HEK293 (cell line): ENCODE results near the gene CRTC3.

Source experiments
- CTCF ChIA-PET: fragments of 350-600 bp; formaldehyde crosslinking; extraction: SDS; loops from one replicate; lab custom pipeline; 2021; ENCODE audit warnings: antibody characterized with exemption; lab: Yijun Ruan, JAX
- POLR2A ChIA-PET: fragments of 300-600 bp; formaldehyde crosslinking; extraction: SDS; loops from one replicate; lab custom pipeline; 2020; ENCODE audit warnings: antibody characterized with exemption, inconsistent platforms; lab: Yijun Ruan, JAX
- H3K27ac ChIP-seq: fragments of 200-500 bp; sonication (Bioruptor generic); 2 replicates; pipeline ENCODE4 v1.5.1; 2014; ENCODE audit warnings: low read depth, low read length, control low read depth, inconsistent platforms; ENCODE audit errors: extremely low read depth
- H3K36me3 ChIP-seq, 2 experiments: fragments of 200-500 bp in 1 of 2; sonication (Bioruptor generic) in 1 of 2; 1 replicate in 1 of 2; 2 replicates in 1 of 2; pipeline ENCODE4 v1.5.1; 2014 to 2017; ENCODE audit warnings: inconsistent platforms in 2 of 2, low read length in 2 of 2; ENCODE audit not compliant: control insufficient read depth in 2 of 2, insufficient read depth in 1 of 2
- H3K4me1 ChIP-seq: fragments of 200-500 bp; sonication (Bioruptor generic); 2 replicates; pipeline ENCODE4 v1.5.1; 2014; ENCODE audit warnings: mild to moderate bottlenecking, low read length, inconsistent platforms; ENCODE audit not compliant: control insufficient read depth, insufficient read depth
- H3K4me3 ChIP-seq: 2 replicates; pipeline ENCODE4 v1.5.1; 2011; ENCODE audit warnings: low read depth, mild to moderate bottlenecking, control low read depth, low read length, moderate library complexity
- H3K9me3 ChIP-seq: fragments of 200-500 bp; sonication (Bioruptor generic); 2 replicates; pipeline ENCODE4 v1.5.1; 2014; ENCODE audit warnings: low read depth, low read length, inconsistent platforms; ENCODE audit not compliant: control insufficient read depth, insufficient read depth
- GLI2 ChIP-seq: fragments of 450-650 bp; formaldehyde crosslinking; IDR thresholded peaks from 2 replicates; pipeline ENCODE4; 2017; ENCODE audit warnings: missing biosample characterization, missing genetic modification characterization, low read depth, borderline replicate concordance
- HIC1 ChIP-seq: fragments of 450-650 bp; formaldehyde crosslinking; IDR thresholded peaks from 2 replicates; pipeline ENCODE4 v1.5.1; 2016; ENCODE audit warnings: missing biosample characterization, missing genetic modification characterization
- HOXC10 ChIP-seq: sonication (generic); formaldehyde crosslinking; IDR thresholded peaks from 2 replicates; pipeline ENCODE4 v1.8.1; 2023; ENCODE audit warnings: mild to moderate bottlenecking, missing genetic modification reagents
- INSM2 ChIP-seq: fragments of 450-650 bp; formaldehyde crosslinking; IDR thresholded peaks from 2 replicates; pipeline ENCODE4 v1.5.1; 2016; ENCODE audit warnings: missing biosample characterization, missing genetic modification characterization
- OSR2 ChIP-seq: fragments of 450-650 bp; formaldehyde crosslinking; IDR thresholded peaks from 2 replicates; pipeline ENCODE4 v1.5.1; 2016; ENCODE audit warnings: missing biosample characterization, missing genetic modification characterization
- SCRT1 ChIP-seq: fragments of 450-650 bp; formaldehyde crosslinking; IDR thresholded peaks from 2 replicates; pipeline ENCODE4 v1.5.1; 2016; ENCODE audit warnings: missing biosample characterization, missing genetic modification characterization, borderline replicate concordance
- ZBTB21 ChIP-seq: fragments of 450-650 bp; formaldehyde crosslinking; IDR thresholded peaks from 2 replicates; pipeline ENCODE4 v1.5.1; 2017; ENCODE audit warnings: missing biosample characterization, missing genetic modification characterization
- ZEB2 ChIP-seq: fragments of 450-650 bp; formaldehyde crosslinking; IDR thresholded peaks from 2 replicates; pipeline ENCODE4 v1.5.1; 2016; ENCODE audit warnings: missing biosample characterization, missing genetic modification characterization
- ZFP3 ChIP-seq: fragments of 450-650 bp; formaldehyde crosslinking; IDR thresholded peaks from 2 replicates; pipeline ENCODE4 v1.5.1; 2016; ENCODE audit warnings: low read depth, missing biosample characterization, missing genetic modification characterization
- ZNF121 ChIP-seq: fragments of 450-650 bp; formaldehyde crosslinking; IDR thresholded peaks from 2 replicates; pipeline ENCODE4 v1.5.1; 2016; ENCODE audit warnings: missing biosample characterization, missing genetic modification characterization
- ZNF18 ChIP-seq: fragments of 450-650 bp; formaldehyde crosslinking; IDR thresholded peaks from 2 replicates; pipeline ENCODE4 v1.5.1; 2016; ENCODE audit warnings: missing biosample characterization, missing genetic modification characterization
- ZNF2 ChIP-seq: fragments of 450-650 bp; formaldehyde crosslinking; IDR thresholded peaks from 2 replicates; pipeline ENCODE4 v1.5.1; 2016; ENCODE audit warnings: missing biosample characterization, missing genetic modification characterization
- ZNF223 ChIP-seq: fragments of 450-650 bp; formaldehyde crosslinking; IDR thresholded peaks from 2 replicates; pipeline ENCODE4 v1.5.1; 2016; ENCODE audit warnings: missing biosample characterization, missing genetic modification characterization
- ZNF350 ChIP-seq: fragments of 450-650 bp; formaldehyde crosslinking; IDR thresholded peaks from 2 replicates; pipeline ENCODE4 v1.5.0; 2017; ENCODE audit warnings: missing biosample characterization, mild to moderate bottlenecking, missing genetic modification characterization
- ZNF362 ChIP-seq: fragments of 450-650 bp; formaldehyde crosslinking; IDR thresholded peaks from 2 replicates; pipeline ENCODE4 v1.5.1; 2016; ENCODE audit warnings: missing biosample characterization, missing genetic modification characterization
- ZNF391 ChIP-seq: fragments of 450-650 bp; formaldehyde crosslinking; IDR thresholded peaks from 2 replicates; pipeline ENCODE4 v1.5.1; 2016; ENCODE audit warnings: low read depth, missing biosample characterization, missing genetic modification characterization, borderline replicate concordance
- ZNF394 ChIP-seq: fragments of 450-650 bp; formaldehyde crosslinking; IDR thresholded peaks from 2 replicates; pipeline ENCODE4 v1.5.1; 2016; ENCODE audit warnings: missing biosample characterization, missing genetic modification characterization, mild to moderate bottlenecking, moderate library complexity, borderline replicate concordance
- ZNF433 ChIP-seq: fragments of 450-650 bp; formaldehyde crosslinking; IDR thresholded peaks from 2 replicates; pipeline ENCODE4 v1.5.1; 2016; ENCODE audit warnings: missing biosample characterization, missing genetic modification characterization, low read depth
- ZNF488 ChIP-seq: fragments of 450-650 bp; formaldehyde crosslinking; IDR thresholded peaks from 2 replicates; pipeline ENCODE4 v1.5.1; 2016; ENCODE audit warnings: missing biosample characterization, missing genetic modification characterization
- ZNF677 ChIP-seq: fragments of 450-650 bp; IDR thresholded peaks from 2 replicates; pipeline ENCODE4 v1.5.0; 2018; ENCODE audit warnings: missing biosample characterization, mild to moderate bottlenecking, missing genetic modification characterization, moderate library complexity
- ZNF768 ChIP-seq: fragments of 450-650 bp; formaldehyde crosslinking; IDR thresholded peaks from 2 replicates; pipeline ENCODE4 v1.5.1; 2018; ENCODE audit warnings: missing biosample characterization, mild to moderate bottlenecking, missing genetic modification characterization

The CRTC3 gene

GRCh38 chr15:90638963-90639362 is 109.2 kb downstream of the CRTC3 start:
- TF ChIP-seq ZNF121 (tag by site-specific recombination) (no peak), ZNF18 (tag by site-specific recombination) (no peak), HOXC10 (CRISPR knock-in tag) (no peak), ZNF391 (no peak), ZNF394 (no peak), INSM2 (no peak), OSR2 (tag by site-specific recombination) (no peak)
- Histone ChIP-seq H3K4me1 (no peaks in the 10 kb centered on the region), H3K4me3 (no peak overlapping the region), H3K27ac (no peak overlapping the region), H3K9me3 (no peaks in the 10 kb centered on the region), H3K36me3 (peaks cover 29 to 61% of the 10 kb centered on the region in 2 experiments)
- ChIA-PET CTCF (interaction anchor here (0.7 to 1.2 kb wide), 3 partner anchors 35 to 319 kb away, joined by 3 to 4 read pairs (median 3); no protein-coding TSS in a partner anchor), POLR2A (no interaction called here)

GRCh38 chr15:90640862-90641261 is 111.1 kb downstream of the CRTC3 start:
- Histone ChIP-seq H3K4me1 (no peaks in the 10 kb centered on the region), H3K4me3 (no peak overlapping the region), H3K36me3 (peaks cover 17 to 49% of the 10 kb centered on the region in 2 experiments), H3K27ac (no peak overlapping the region), H3K9me3 (no peaks in the 10 kb centered on the region)
- TF ChIP-seq ZBTB21 (tag by site-specific recombination) (no peak), ZNF223 (no peak), ZNF362 (tag by site-specific recombination) (no peak), HOXC10 (CRISPR knock-in tag) (no peak), ZNF488 (tag by site-specific recombination) (no peak), ZNF768 (tag by site-specific recombination) (no peak), ZNF2 (tag by site-specific recombination) (no peak), SCRT1 (tag by site-specific recombination) (no peak), ZEB2 (tag by site-specific recombination) (no peak), ZNF350 (no peak), ZNF433 (tag by site-specific recombination) (no peak), GLI2 (tag by site-specific recombination) (no peak), HIC1 (tag by site-specific recombination) (no peak), ZFP3 (no peak), ZNF677 (tag by site-specific recombination) (no peak)
- CTCF ChIA-PET, result interaction anchor here (2.9 kb wide), 1 partner anchor 245 kb away, joined by 12 read pairs; no protein-coding TSS in a partner anchor
- POLR2A ChIA-PET, result interaction anchor here (0.7 kb wide), 1 partner anchor 1173 kb away, joined by 4 read pairs; no protein-coding TSS in a partner anchor
